Activated T-cell treated with anti-CD3 and anti-CD28 coated beads for 1 hour (primary cell): ENCODE data around the gene GPX6.
"Not testable (repeated sequence)": the region's sequence is repeated elsewhere in the genome, so short reads cannot be mapped to it uniquely, and the experiment has no call there.

ENCODE experiments used
- DNase-seq: peaks from one replicate; pipeline ENCODE4 v3.0.0-alpha.2; 2020; ENCODE audit warnings: low read depth

Gene GPX6

GRCh38 chr6:28485482-28485881 lies 30.1 kb downstream of the GPX6 start:
- no peak for DNase-seq

GRCh38 chr6:28480253-28480932 lies 35.2 kb downstream of the GPX6 start:
- no peak for DNase-seq

GRCh38 chr6:28478518-28478917 lies 37.1 kb downstream of the GPX6 start:
- DNase-seq: no peak

- DNase-seq: no peak
Observed at GRCh38 chr6:28474441-28475219, 41.0 kb downstream of the GPX6 start.

GRCh38 chr6:28469153-28469745 lies 46.3 kb downstream of the GPX6 start:
- not testable (repeated sequence) for DNase-seq

- no peak for DNase-seq
Observed at GRCh38 chr6:28468056-28468455, 47.5 kb downstream of the GPX6 start.

GRCh38 chr6:28462401-28462800 lies 53.2 kb downstream of the GPX6 start:
- no peak for DNase-seq

GRCh38 chr6:28458568-28458967 lies 57.0 kb downstream of the GPX6 start:
- DNase-seq: no peak
